Common myeloid progenitor, CD34-positive (primary cell): ENCODE data around the gene TADA1.

ENCODE experiments used
- CTCF ChIA-PET: fragments of 350-600 bp; sonication (Branson Sonifier 250); formaldehyde crosslinking; loops from one replicate; lab custom pipeline; 2021; ENCODE audit warnings: antibody characterized with exemption; lab: Charles Lee
- POLR2A ChIA-PET: fragments of 350-600 bp; sonication (Branson Sonifier 250); formaldehyde crosslinking; loops from one replicate; lab custom pipeline; 2021; ENCODE audit warnings: antibody characterized with exemption; lab: Charles Lee
- DNase-seq, 3 donors: peaks; one replicate each; pipeline versions ENCODE4 v3.0.0 to v3.0.0-alpha.2; 2013
- H3K27ac ChIP-seq, 2 experiments: 1 replicate in 1 of 2; 2 replicates in 1 of 2; pipeline ENCODE4 v1.7.0; 2013; ENCODE audit warnings: inconsistent platforms in 2 of 2, low read length in 2 of 2, mild to moderate bottlenecking in 2 of 2, low read depth in 1 of 2, moderate library complexity in 1 of 2; ENCODE audit not compliant: severe bottlenecking in 2 of 2, insufficient read depth in 1 of 2, poor library complexity in 1 of 2
- H3K27me3 ChIP-seq, 5 experiments: replicated peaks in 2 of 5; 1 replicate in 3 of 5; 2 replicates in 2 of 5; pipeline versions ENCODE4 v1.6.1 to v1.7.0; 2013; ENCODE audit warnings: low read length in 4 of 5, mild to moderate bottlenecking in 2 of 5, moderate library complexity in 2 of 5, inconsistent platforms in 1 of 5; ENCODE audit not compliant: insufficient read depth in 5 of 5, control insufficient read depth in 4 of 5
- H3K36me3 ChIP-seq, 4 experiments: 1 replicate in 2 of 4; 2 replicates in 2 of 4; pipeline versions ENCODE4 v1.6.1 to v1.7.0; 2013; ENCODE audit warnings: low read length in 3 of 4, control low read depth in 1 of 4, mild to moderate bottlenecking in 1 of 4; ENCODE audit not compliant: control insufficient read depth in 4 of 4, insufficient read depth in 4 of 4
- H3K4me1 ChIP-seq, 4 experiments: 1 replicate in 3 of 4; 2 replicates in 1 of 4; pipeline versions ENCODE4 v1.6.1 to v1.7.1; 2013; ENCODE audit warnings: low read length in 3 of 4, mild to moderate bottlenecking in 3 of 4, control low read depth in 1 of 4, inconsistent platforms in 1 of 4, moderate library complexity in 1 of 4; ENCODE audit not compliant: control insufficient read depth in 4 of 4, insufficient read depth in 4 of 4; ENCODE audit errors: control extremely low read depth in 1 of 4
- H3K4me3 ChIP-seq, 7 experiments: 1 replicate in 4 of 7; 2 replicates in 3 of 7; pipeline versions ENCODE4 v1.5.1 to v1.7.0; 2013; ENCODE audit warnings: mild to moderate bottlenecking in 7 of 7, low read length in 6 of 7, moderate library complexity in 6 of 7, inconsistent platforms in 2 of 7, low read depth in 2 of 7, control low read depth in 1 of 7; ENCODE audit not compliant: insufficient read depth in 4 of 7, control insufficient read depth in 1 of 7; ENCODE audit errors: extremely low read depth in 1 of 7
- H3K9me3 ChIP-seq, 5 experiments: 1 replicate in 4 of 5; 2 replicates in 1 of 5; pipeline versions ENCODE4 v1.6.1 to v1.7.1; 2013; ENCODE audit warnings: low read length in 4 of 5, mild to moderate bottlenecking in 2 of 5, inconsistent platforms in 1 of 5, low read depth in 1 of 5, moderate library complexity in 1 of 5; ENCODE audit not compliant: control insufficient read depth in 4 of 5, insufficient read depth in 2 of 5; ENCODE audit errors: control extremely low read depth in 1 of 5
- WGBS: methylation state at CpG from one replicate; pipeline ENCODE4 v1.1.5; 2013; ENCODE audit not compliant: insufficient coverage; 5-methylcytosine and 5-hydroxymethylcytosine counted together

TADA1 gene

GRCh38 chr1:166869318-166870099 is 6.6 kb downstream of the TADA1 start:
- H3K4me3 ChIP-seq: no peak overlapping the region
- no peaks in the 10 kb centered on the region for H3K9me3 ChIP-seq
- DNase-seq: no peak
- no peaks in the 10 kb centered on the region for H3K27me3 ChIP-seq
- H3K27ac ChIP-seq: no peak overlapping the region
- H3K4me1 ChIP-seq: peaks cover 0 to 6% (median 2%) of the 10 kb centered on the region in 4 experiments
- 29% methylated on average over 1 of the region's 3 CpGs for WGBS
- CTCF ChIA-PET: interaction anchor here (0.8 to 2.3 kb wide), 4 partner anchors 10 to 189 kb away, joined by 3 to 10 read pairs (median 3); no protein-coding TSS in a partner anchor
- peaks cover 7 to 41% (median 19%) of the 10 kb centered on the region in 4 experiments for H3K36me3 ChIP-seq
- POLR2A ChIA-PET: no interaction called here

GRCh38 chr1:166868639-166869038 is 7.4 kb downstream of the TADA1 start:
- Histone ChIP-seq H3K4me1 (peaks cover 0 to 3% (median 1%) of the 10 kb centered on the region in 4 experiments), H3K9me3 (no peaks in the 10 kb centered on the region), H3K4me3 (no peak overlapping the region), H3K27ac (no peak overlapping the region), H3K36me3 (peaks cover 12 to 47% (median 25%) of the 10 kb centered on the region in 4 experiments), H3K27me3 (no peaks in the 10 kb centered on the region)
- ChIA-PET CTCF (interaction anchor here (1.1 to 2.3 kb wide), 2 partner anchors 143 to 190 kb away, joined by 3 to 10 read pairs; no protein-coding TSS in a partner anchor), POLR2A (no interaction called here)
- WGBS: 95% methylated on average over 6 of the region's 7 CpGs
- DNase-seq: no peak

- H3K36me3 ChIP-seq: peaks cover 15 to 57% (median 36%) of the 10 kb centered on the region in 4 experiments
- POLR2A ChIA-PET: no interaction called here
Observed at GRCh38 chr1:166865926-166866325, 10.1 kb downstream of the TADA1 start.

GRCh38 chr1:166859597-166859996 is 16.5 kb downstream of the TADA1 start:
- no peak for DNase-seq
- CTCF ChIA-PET: interaction anchor here (1.5 kb wide), 2 partner anchors 10 to 16 kb away, joined by 3 read pairs; partner anchors contain the start of gene TADA1

More at GRCh38 chr1:166865926-166866325, 10.1 kb downstream of the TADA1 start:
- Histone ChIP-seq H3K9me3 (no peaks in the 10 kb centered on the region), H3K4me3 (no peak overlapping the region), H3K4me1 (peaks cover 0 to 3% (median 1%) of the 10 kb centered on the region in 4 experiments), H3K27me3 (no peaks in the 10 kb centered on the region), H3K27ac (no peak overlapping the region)
- CTCF ChIA-PET: no interaction called here
- WGBS: 91% methylated on average over 4 of the region's 5 CpGs
- no peak for DNase-seq

GRCh38 chr1:166858726-166859419 is 17.2 kb downstream of the TADA1 start:
- no peak for DNase-seq
- H3K36me3 ChIP-seq: peaks cover 23 to 88% (median 57%) of the 10 kb centered on the region in 4 experiments
- H3K4me1 ChIP-seq: no peaks in the 10 kb centered on the region
- POLR2A ChIA-PET: no interaction called here
- H3K27me3 ChIP-seq: no peaks in the 10 kb centered on the region
- no peaks in the 10 kb centered on the region for H3K9me3 ChIP-seq
- 100% methylated on average over 3 of the region's 7 CpGs for WGBS
- CTCF ChIA-PET: interaction anchor here (1.5 kb wide), 2 partner anchors 11 to 17 kb away, joined by 3 read pairs; partner anchors contain the start of gene TADA1
- H3K27ac ChIP-seq: no peak overlapping the region
- H3K4me3 ChIP-seq: no peak overlapping the region

More at GRCh38 chr1:166859597-166859996, 16.5 kb downstream of the TADA1 start:
- 63% methylated on average over 1 of the region's 5 CpGs for WGBS
- POLR2A ChIA-PET: no interaction called here
- H3K27me3 ChIP-seq: no peaks in the 10 kb centered on the region
- peaks cover 28 to 87% (median 59%) of the 10 kb centered on the region in 4 experiments for H3K36me3 ChIP-seq
- no peak overlapping the region for H3K4me3 ChIP-seq
- H3K27ac ChIP-seq: no peak overlapping the region
- no peaks in the 10 kb centered on the region for H3K4me1 ChIP-seq
- no peaks in the 10 kb centered on the region for H3K9me3 ChIP-seq

- ChIA-PET CTCF (no interaction called here), POLR2A (no interaction called here)
- Histone ChIP-seq H3K4me1 (no peaks in the 10 kb centered on the region), H3K27ac (no peak overlapping the region), H3K9me3 (no peaks in the 10 kb centered on the region), H3K36me3 (peaks cover 27 to 89% (median 59%) of the 10 kb centered on the region in 4 experiments), H3K27me3 (no peaks in the 10 kb centered on the region), H3K4me3 (no peak overlapping the region)
- no peak for DNase-seq
- 100% methylated on average over 3 of the region's 3 CpGs for WGBS
Observed at GRCh38 chr1:166857995-166858394, 18.1 kb downstream of the TADA1 start.
